ENCODE data around the gene SH3YL1. TPM values are rescaled to one million over a fixed set of nuclear protein-coding genes. Genes with fewer than 3 reads are reported as not detected.

Gene SH3YL1
- total RNA-seq, 3 donors from 2014 or later = 49.5 to 102 (median 92.3) TPM

GRCh38 chr2:244547-244946 lies 19.3 kb downstream of the SH3YL1 start:
- intact Hi-C loops (cut with DNase I, micrococcal nuclease) = no loop called here

GRCh38 chr2:238869-239268 lies 25.0 kb downstream of the SH3YL1 start:
- Histone ChIP-seq H3K4me1 (ENCODE audit: low read depth) (no peaks in the 10 kb centered on the region), H3K9me3 (peaks cover 4% of the 10 kb centered on the region), H3K4me3 (no peak overlapping the region), H3K36me3 (ENCODE audit: low read depth) (no peaks in the 10 kb centered on the region)
- no peak for TF ChIP-seq CTCF (IDR thresholded peaks at IDR 0.05)
- intact Hi-C loops (cut with DNase I, micrococcal nuclease) = no loop called here
- no peak for ATAC-seq
- no peak for DNase-seq

More at GRCh38 chr2:244547-244946, 19.3 kb downstream of the SH3YL1 start:
- no peaks in the 10 kb centered on the region for H3K36me3 ChIP-seq (ENCODE audit: low read depth)
- H3K9me3 ChIP-seq = peaks cover 4% of the 10 kb centered on the region
- no peak for ATAC-seq
- no peak for TF ChIP-seq CTCF (IDR thresholded peaks at IDR 0.05)
- no peak for DNase-seq
- H3K4me3 ChIP-seq = no peak overlapping the region
- H3K4me1 ChIP-seq (ENCODE audit: low read depth) = no peaks in the 10 kb centered on the region

GRCh38 chr2:238431-238830 lies 25.4 kb downstream of the SH3YL1 start:
- DNase-seq (no peak), ATAC-seq (no peak)
- no peak for TF ChIP-seq CTCF (IDR thresholded peaks at IDR 0.05)
- H3K36me3 ChIP-seq (ENCODE audit: low read depth) = no peaks in the 10 kb centered on the region
- H3K9me3 ChIP-seq = peaks cover 4% of the 10 kb centered on the region
- intact Hi-C loops (cut with DNase I, micrococcal nuclease) = no loop called here
- no peaks in the 10 kb centered on the region for H3K4me1 ChIP-seq (ENCODE audit: low read depth)
- no peak overlapping the region for H3K4me3 ChIP-seq

GRCh38 chr2:237878-238277 lies 26.0 kb downstream of the SH3YL1 start:
- ATAC-seq = no peak
- no peaks in the 10 kb centered on the region for H3K36me3 ChIP-seq (ENCODE audit: low read depth)
- no peak for TF ChIP-seq CTCF (IDR thresholded peaks at IDR 0.05)

GRCh38 chr2:236993-237539 lies 26.8 kb downstream of the SH3YL1 start:
- Histone ChIP-seq H3K4me3 (no peak overlapping the region), H3K36me3 (ENCODE audit: low read depth) (no peaks in the 10 kb centered on the region), H3K4me1 (ENCODE audit: low read depth) (no peaks in the 10 kb centered on the region), H3K9me3 (no peaks in the 10 kb centered on the region)
- DNase-seq = no peak
- intact Hi-C loops (cut with DNase I, micrococcal nuclease) = no loop called here
- no peak for ATAC-seq
- no peak for TF ChIP-seq CTCF (IDR thresholded peaks at IDR 0.05)

More at GRCh38 chr2:237878-238277, 26.0 kb downstream of the SH3YL1 start:
- Histone ChIP-seq H3K9me3 (peaks cover 4% of the 10 kb centered on the region), H3K4me3 (no peak overlapping the region), H3K4me1 (ENCODE audit: low read depth) (no peaks in the 10 kb centered on the region)
- intact Hi-C loops (cut with DNase I, micrococcal nuclease) = no loop called here
- DNase-seq = no peak

- Histone ChIP-seq H3K36me3 (ENCODE audit: low read depth) (no peaks in the 10 kb centered on the region), H3K9me3 (no peaks in the 10 kb centered on the region), H3K4me3 (no peak overlapping the region), H3K4me1 (ENCODE audit: low read depth) (no peaks in the 10 kb centered on the region)
- TF ChIP-seq CTCF (IDR thresholded peaks at IDR 0.05) = no peak
- intact Hi-C loops (cut with DNase I, micrococcal nuclease) = no loop called here
- DNase-seq (no peak), ATAC-seq (no peak)
These were observed 29.4 kb downstream of the SH3YL1 start for GRCh38 chr2:234421-234820.
